Right lobe of liver (tissue), 6 donors: ENCODE measurements around the gene SSC5D. TPM values are rescaled to one million over a fixed set of nuclear protein-coding genes. Genes with fewer than 3 reads are reported as not detected.
A peak's percentile ranks its signal among the peaks of the same experiment; 100 is the strongest.

Source experiments
- ATAC-seq, 4 donors: fragments of 200-7000 bp; cut with Tn5 transposase; one replicate each; pipeline ENCODE4 v1.9.1; 2020; ENCODE audit warnings: mild to moderate bottlenecking in 4 of 4, moderate library complexity in 4 of 4
- DNase-seq, 3 donors: peaks; one replicate each; pipeline ENCODE4 v3.0.0-alpha.2; 2020
- H3K27ac ChIP-seq, 3 donors: fragments of 200-600 bp; one replicate each; pipeline ENCODE4 v1.8.0; 2022
- H3K27me3 ChIP-seq, 2 donors: fragments of 200-600 bp; one replicate each; pipeline ENCODE4 v1.8.0; 2022
- H3K36me3 ChIP-seq, 4 donors: fragments of 200-600 bp; sonication (generic) in 1 of 4; one replicate each; pipeline versions ENCODE4 v1.5.1 to v1.8.0; 2017 to 2022; ENCODE audit warnings: control low read depth in 1 of 4
- H3K4me1 ChIP-seq, 4 donors: fragments of 200-600 bp; sonication (generic) in 1 of 4; one replicate each; pipeline versions ENCODE4 v1.5.1 to v1.8.0; 2017 to 2022; ENCODE audit warnings: control low read depth in 1 of 4
- H3K4me3 ChIP-seq, 3 donors: fragments of 200-600 bp; one replicate each; pipeline ENCODE4 v1.8.0; 2022
- H3K9me3 ChIP-seq, 4 donors: fragments of 200-600 bp; sonication (generic) in 1 of 4; one replicate each; pipeline versions ENCODE4 v1.5.1 to v1.8.0; 2017 to 2022; ENCODE audit warnings: control low read depth in 1 of 4
- POLR2A ChIP-seq: fragments of 450-650 bp; IDR thresholded peaks from one replicate; pipeline ENCODE4 v1.6.1; 2017; ENCODE audit warnings: antibody characterized with exemption, mild to moderate bottlenecking
- WGBS: methylation state at CpG from one replicate; pipeline ENCODE4 v1.1.6; 2018; ENCODE audit warnings: low coverage, low lambda C conversion rate; ENCODE audit not compliant: insufficient coverage; ENCODE audit errors: missing lambda C conversion rate; 5-methylcytosine and 5-hydroxymethylcytosine counted together
- intact Hi-C, 2 donors: fragments of 100-400 bp; cut with DNase I; formaldehyde crosslinking; loops; one replicate each; pipeline versions ENCODE4 v1.11.2 to v1.14.1; 2022
- total RNA-seq, 6 experiments: library from RNA; depleted of rRNA in 2 of 6; stranded (reverse); fragments of >200 nt in 2 of 6; fragmentation: NEBNext Ultra II Directional in 3 of 6; extraction: Animal tissue kit (Norgen Biotek cat#: 25700) in 3 of 6; gene quantifications; one replicate each; pipeline versions ENCODE4 v1.1.0 to v1.2.4, GENCODE V29; 2016 to 2023
- TF ChIP-seq, protein P1 (sequence below), 4 donors: fragments of 200-600 bp in 3 of 4; fragments of 450-650 bp in 1 of 4; IDR thresholded peaks; one replicate each; pipeline versions ENCODE4 v1.5.1 to v1.8.0; 2016 to 2022; ENCODE audit warnings: antibody characterized with exemption in 4 of 4, mild to moderate bottlenecking in 2 of 4
- donor health status: DM: no; HTN: yes; CAD: no.
- donor health status: DM: no; HTN: no; CAD: no.
- donor health status: DM: no; HTN: no; CAD: no.
- donor health status: DM: no; HTN: yes; CAD: no.
- donor health status: DM: no; HTN: yes; CAD: no.

Gene SSC5D
- total RNA-seq, 6 experiments from 2014 or later: 0.35 to 1.6 (median 1.2) TPM

DNA sequence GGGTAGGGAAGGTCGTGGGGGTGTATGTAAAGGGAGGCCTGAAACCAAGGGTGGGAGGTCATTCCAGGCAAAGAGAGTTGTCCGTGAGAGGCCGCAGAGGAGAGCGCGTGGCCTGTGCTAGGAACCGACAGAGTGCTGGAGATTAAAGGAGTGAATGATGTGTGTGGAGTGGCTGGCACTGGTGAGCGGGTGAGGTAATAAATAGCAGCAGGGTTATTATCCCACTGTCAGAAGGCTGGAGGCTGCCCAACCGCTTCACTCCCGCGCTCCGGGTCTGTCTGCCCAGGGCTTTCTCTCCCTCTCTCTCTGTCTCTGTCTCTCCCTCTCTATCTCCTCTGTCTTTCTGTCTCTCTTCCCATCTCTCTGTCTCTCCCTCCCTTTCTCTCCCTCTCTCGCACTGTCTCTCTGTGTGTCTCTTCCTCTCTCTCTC, 75.0 kb downstream of the SSC5D start:
- H3K9me3 ChIP-seq: no peaks in the 10 kb centered on the region
- intact Hi-C loops: no loop called here
- no peak overlapping the region for H3K27ac ChIP-seq
- no peak for DNase-seq
- TF ChIP-seq, protein P1, sequence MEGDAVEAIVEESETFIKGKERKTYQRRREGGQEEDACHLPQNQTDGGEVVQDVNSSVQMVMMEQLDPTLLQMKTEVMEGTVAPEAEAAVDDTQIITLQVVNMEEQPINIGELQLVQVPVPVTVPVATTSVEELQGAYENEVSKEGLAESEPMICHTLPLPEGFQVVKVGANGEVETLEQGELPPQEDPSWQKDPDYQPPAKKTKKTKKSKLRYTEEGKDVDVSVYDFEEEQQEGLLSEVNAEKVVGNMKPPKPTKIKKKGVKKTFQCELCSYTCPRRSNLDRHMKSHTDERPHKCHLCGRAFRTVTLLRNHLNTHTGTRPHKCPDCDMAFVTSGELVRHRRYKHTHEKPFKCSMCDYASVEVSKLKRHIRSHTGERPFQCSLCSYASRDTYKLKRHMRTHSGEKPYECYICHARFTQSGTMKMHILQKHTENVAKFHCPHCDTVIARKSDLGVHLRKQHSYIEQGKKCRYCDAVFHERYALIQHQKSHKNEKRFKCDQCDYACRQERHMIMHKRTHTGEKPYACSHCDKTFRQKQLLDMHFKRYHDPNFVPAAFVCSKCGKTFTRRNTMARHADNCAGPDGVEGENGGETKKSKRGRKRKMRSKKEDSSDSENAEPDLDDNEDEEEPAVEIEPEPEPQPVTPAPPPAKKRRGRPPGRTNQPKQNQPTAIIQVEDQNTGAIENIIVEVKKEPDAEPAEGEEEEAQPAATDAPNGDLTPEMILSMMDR (IDR thresholded peaks at IDR 0.05): no peak
- no peak for TF ChIP-seq POLR2A
- H3K4me3 ChIP-seq: no peak overlapping the region
- H3K36me3 ChIP-seq: no peaks in the 10 kb centered on the region
- ATAC-seq: peak in 1 of 4 donors; percentile 40
- WGBS: 50% methylated on average over 8 of the region's 12 CpGs
- H3K4me1 ChIP-seq: no peaks in the 10 kb centered on the region
- H3K27me3 ChIP-seq: no peaks in the 10 kb centered on the region

DNA sequence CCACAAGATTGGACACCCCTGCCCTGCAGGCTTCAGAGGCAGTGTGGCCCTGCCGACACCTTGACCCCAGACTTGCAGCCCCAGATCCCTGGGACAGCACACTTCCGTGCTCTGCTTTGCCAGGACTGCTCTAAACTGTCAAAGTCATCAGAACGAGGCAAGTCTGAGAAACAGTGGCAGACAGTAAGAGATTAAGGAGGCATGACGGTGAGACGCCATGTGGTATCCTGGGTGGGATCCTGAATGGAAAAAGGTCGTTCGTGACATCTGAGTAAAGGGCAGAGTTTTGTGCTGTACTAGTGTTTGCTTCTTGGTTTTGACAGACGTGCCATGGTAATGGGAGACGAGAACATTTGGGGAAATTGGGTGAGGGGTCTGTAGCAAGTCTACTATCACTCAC, 78.6 kb downstream of the SSC5D start:
- no peaks in the 10 kb centered on the region for H3K9me3 ChIP-seq
- no peaks in the 10 kb centered on the region for H3K4me1 ChIP-seq
- WGBS: 32% methylated on average over 8 of the region's 9 CpGs
- H3K4me3 ChIP-seq: no peak overlapping the region
- H3K27me3 ChIP-seq: no peaks in the 10 kb centered on the region
- no peak for ATAC-seq
- intact Hi-C loops: no loop called here
- DNase-seq: no peak
- no peak overlapping the region for H3K27ac ChIP-seq
- no peaks in the 10 kb centered on the region for H3K36me3 ChIP-seq
- TF ChIP-seq, protein P1 (IDR thresholded peaks at IDR 0.05): no peak
- TF ChIP-seq POLR2A: no peak

DNA sequence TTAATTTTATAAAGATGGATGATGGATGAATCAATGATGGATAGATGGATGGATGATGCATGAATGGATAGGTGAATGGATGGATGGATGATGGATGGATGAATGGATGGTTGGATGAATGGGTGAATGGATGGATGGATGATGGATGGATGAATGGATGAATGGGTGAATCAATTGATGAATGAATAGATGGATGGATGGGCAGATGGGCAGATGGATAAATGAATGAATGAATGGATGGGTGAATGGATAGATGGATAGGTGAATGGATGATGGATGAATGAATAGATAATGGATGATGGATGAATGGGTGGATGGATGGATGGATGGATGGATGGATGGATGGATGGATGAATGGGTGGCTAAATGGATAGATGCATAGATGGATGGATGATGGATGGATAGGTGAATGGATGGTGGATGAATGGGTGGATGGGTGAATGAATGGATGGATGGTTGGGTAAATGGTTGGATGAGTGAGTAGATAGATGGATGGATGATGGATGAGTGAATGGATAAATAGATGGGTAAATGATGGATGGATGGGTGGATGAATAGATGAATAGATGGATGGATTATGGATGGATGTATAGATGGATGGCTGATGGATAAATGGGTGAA, 79.6 kb downstream of the SSC5D start:
- H3K27ac ChIP-seq: no peak overlapping the region
- ATAC-seq: no peak
- intact Hi-C loops: no loop called here

More for the DNA sequence above, 79.6 kb downstream of the SSC5D start:
- Histone ChIP-seq H3K27me3 (no peaks in the 10 kb centered on the region), H3K4me1 (no peaks in the 10 kb centered on the region), H3K4me3 (no peak overlapping the region), H3K36me3 (no peaks in the 10 kb centered on the region), H3K9me3 (no peaks in the 10 kb centered on the region)
- no peak for TF ChIP-seq POLR2A
- TF ChIP-seq, protein P1 (IDR thresholded peaks at IDR 0.05): no peak
- DNase-seq: no peak

Other genes with a start within 250 kb of the SSC5D start
- 10 to 100 TPM; 26.4 to 39.6 (median 30.2) TPM for gene PPP6R1, start 229.4 kb upstream of the SSC5D start, total RNA-seq
- 10 to 100 TPM; 11.3 to 28.3 (median 15.6) TPM for gene HSPBP1, start 208.3 kb upstream of the SSC5D start, total RNA-seq
- under 1 TPM in 3 of 6 experiments, not detected in 3; 0.20 to 0.29 (median 0.24) TPM for gene BRSK1, start 204.4 kb upstream of the SSC5D start, total RNA-seq
- gene TMEM150B, start 163.1 kb upstream of the SSC5D start, total RNA-seq: 1 to 10 TPM; 1.1 to 5.6 (median 2.2) TPM
- 1 to 10 TPM; 2.3 to 5.3 (median 3.7) TPM for gene KMT5C, start 148.6 kb upstream of the SSC5D start, total RNA-seq
- gene COX6B2, start 133.7 kb upstream of the SSC5D start, total RNA-seq: not detected
- gene GARIN5B, start 125.2 kb upstream of the SSC5D start, total RNA-seq: not detected
- not detected for gene IL11, start 118.0 kb upstream of the SSC5D start, total RNA-seq
- not detected for gene TMEM190, start 111.6 kb upstream of the SSC5D start, total RNA-seq
- 10 to 100 TPM; 10.8 to 19.7 (median 14.8) TPM for gene TMEM238, start 104.1 kb upstream of the SSC5D start, total RNA-seq
- 100 to 1,000 TPM; 305 to 530 (median 455) TPM for gene RPL28, start 102.5 kb upstream of the SSC5D start, total RNA-seq
- gene UBE2S, start 80.6 kb upstream of the SSC5D start, total RNA-seq: 10 to 100 TPM in 3 of 6 experiments, 1 to 10 TPM in 3; 4.3 to 16.4 (median 9.1) TPM
- under 1 TPM in 1 of 6 experiments, not detected in 5; 0.04 TPM for gene SHISA7, start 45.1 kb upstream of the SSC5D start, total RNA-seq
- gene ISOC2, start 26.8 kb upstream of the SSC5D start, total RNA-seq: 100 to 1,000 TPM in 3 of 6 experiments, 10 to 100 TPM in 3; 69.4 to 222 (median 100) TPM
- not detected for gene C19orf85, start 23.7 kb upstream of the SSC5D start, total RNA-seq
- 1 to 10 TPM; 3.4 to 9.2 (median 4.4) TPM for gene ZNF628, start 11.8 kb upstream of the SSC5D start, total RNA-seq
- gene NAT14, start 3.2 kb upstream of the SSC5D start, total RNA-seq: 1 to 10 TPM; 2.5 to 6.0 (median 3.9) TPM
- gene SBK2, start 48.7 kb downstream of the SSC5D start, total RNA-seq: not detected
- under 1 TPM in 2 of 6 experiments, not detected in 4; 0.33 to 0.56 TPM for gene SBK3, start 57.1 kb downstream of the SSC5D start, total RNA-seq
- gene ZNF579, start 92.4 kb downstream of the SSC5D start, total RNA-seq: 1 to 10 TPM; 1.9 to 4.6 (median 3.6) TPM
- gene FIZ1, start 111.1 kb downstream of the SSC5D start, total RNA-seq: 10 to 100 TPM in 1 of 6 experiments, 1 to 10 TPM in 5; 3.0 to 13.1 (median 5.1) TPM
- gene ZNF524, start 111.9 kb downstream of the SSC5D start, total RNA-seq: 10 to 100 TPM in 4 of 6 experiments, 1 to 10 TPM in 2; 8.2 to 21.0 (median 11.3) TPM
- 1 to 10 TPM; 4.2 to 6.0 (median 4.7) TPM for gene ZNF865, start 117.2 kb downstream of the SSC5D start, total RNA-seq
- gene ZNF784, start 136.1 kb downstream of the SSC5D start, total RNA-seq: 1 to 10 TPM; 2.9 to 5.5 (median 4.1) TPM
- 10 to 100 TPM in 1 of 6 experiments, 1 to 10 TPM in 5; 5.4 to 11.6 (median 6.5) TPM for gene ZNF580, start 152.6 kb downstream of the SSC5D start, total RNA-seq
- 1 to 10 TPM; 2.7 to 7.3 (median 5.1) TPM for gene ZNF581, start 155.2 kb downstream of the SSC5D start, total RNA-seq
- gene CCDC106, start 159.8 kb downstream of the SSC5D start, total RNA-seq: 10 to 100 TPM in 3 of 6 experiments, 1 to 10 TPM in 3; 6.1 to 19.7 (median 9.8) TPM
- gene U2AF2, start 166.6 kb downstream of the SSC5D start, total RNA-seq: 10 to 100 TPM; 55.1 to 75.6 (median 63.5) TPM
- 100 to 1,000 TPM in 5 of 6 experiments, 10 to 100 TPM in 1; 88.9 to 162 (median 107) TPM for gene EPN1, start 186.8 kb downstream of the SSC5D start, total RNA-seq
- gene NLRP9, start 250.0 kb downstream of the SSC5D start, total RNA-seq: not detected